GM19035 (cell line): ENCODE data around the gene ALPP.
"Not testable (repeated sequence)": the region's sequence is repeated elsewhere in the genome, so short reads cannot be mapped to it uniquely, and the experiment has no call there.

Experiments used
- ATAC-seq: cut with Tn5 transposase; IDR thresholded peaks from one replicate; pipeline ENCODE4 v1.9.1; 2021; ENCODE audit not compliant: unreplicated experiment

The ALPP gene

DNA sequence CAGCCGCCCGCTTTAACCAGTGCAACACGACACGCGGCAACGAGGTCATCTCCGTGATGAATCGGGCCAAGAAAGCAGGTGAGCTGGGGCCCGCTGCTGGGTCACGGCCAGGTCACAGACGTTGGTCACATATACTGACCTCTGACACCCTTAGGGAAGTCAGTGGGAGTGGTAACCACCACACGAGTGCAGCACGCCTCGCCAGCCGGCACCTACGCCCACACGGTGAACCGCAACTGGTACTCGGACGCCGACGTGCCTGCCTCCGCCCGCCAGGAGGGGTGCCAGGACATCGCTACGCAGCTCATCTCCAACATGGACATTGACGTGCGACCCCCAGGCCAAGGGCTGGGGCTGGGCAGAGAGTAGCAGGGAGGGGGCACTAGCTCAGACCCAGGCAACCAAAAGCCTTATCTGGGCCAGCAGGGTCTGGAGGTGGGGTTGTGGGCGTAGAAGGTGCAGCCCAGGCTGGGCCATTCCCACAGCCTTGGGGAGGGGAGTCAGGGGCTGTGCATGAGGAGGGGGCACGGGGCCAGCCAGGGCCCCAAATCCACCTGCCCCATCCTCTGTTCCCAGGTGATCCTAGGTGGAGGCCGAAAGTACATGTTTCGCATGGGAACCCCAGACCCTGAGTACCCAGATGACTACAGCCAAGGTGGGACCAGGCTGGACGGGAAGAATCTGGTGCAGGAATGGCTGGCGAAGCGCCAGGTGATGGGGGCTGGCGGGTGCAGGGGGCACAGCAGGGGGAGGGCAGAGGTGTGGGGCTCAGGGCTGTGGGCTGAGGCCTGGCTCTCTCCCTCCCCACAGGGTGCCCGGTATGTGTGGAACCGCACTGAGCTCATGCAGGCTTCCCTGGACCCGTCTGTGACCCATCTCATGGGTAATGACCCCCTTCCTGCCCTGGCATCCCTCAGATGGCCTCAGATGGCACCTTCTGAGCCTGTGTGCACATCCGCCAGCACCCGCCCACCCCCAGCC lies 1.3 kb downstream of the ALPP start:
- not testable (repeated sequence) for ATAC-seq

DNA sequence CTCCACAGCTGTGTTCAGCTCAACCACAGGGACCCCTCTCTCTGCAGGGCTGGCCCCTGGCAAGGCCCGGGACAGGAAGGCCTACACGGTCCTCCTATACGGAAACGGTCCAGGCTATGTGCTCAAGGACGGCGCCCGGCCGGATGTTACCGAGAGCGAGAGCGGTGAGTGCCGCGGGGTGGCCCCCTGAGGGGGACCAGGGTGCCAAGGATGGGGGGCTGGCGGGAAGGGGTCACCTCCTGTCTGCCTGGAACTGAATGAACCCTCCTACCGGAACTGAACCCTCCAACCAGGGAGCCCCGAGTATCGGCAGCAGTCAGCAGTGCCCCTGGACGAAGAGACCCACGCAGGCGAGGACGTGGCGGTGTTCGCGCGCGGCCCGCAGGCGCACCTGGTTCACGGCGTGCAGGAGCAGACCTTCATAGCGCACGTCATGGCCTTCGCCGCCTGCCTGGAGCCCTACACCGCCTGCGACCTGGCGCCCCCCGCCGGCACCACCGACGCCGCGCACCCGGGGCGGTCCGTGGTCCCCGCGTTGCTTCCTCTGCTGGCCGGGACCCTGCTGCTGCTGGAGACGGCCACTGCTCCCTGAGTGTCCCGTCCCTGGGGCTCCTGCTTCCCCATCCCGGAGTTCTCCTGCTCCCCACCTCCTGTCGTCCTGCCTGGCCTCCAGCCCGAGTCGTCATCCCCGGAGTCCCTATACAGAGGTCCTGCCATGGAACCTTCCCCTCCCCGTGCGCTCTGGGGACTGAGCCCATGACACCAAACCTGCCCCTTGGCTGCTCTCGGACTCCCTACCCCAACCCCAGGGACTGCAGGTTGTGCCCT lies 2.9 kb downstream of the ALPP start:
- not testable (repeated sequence) for ATAC-seq

DNA sequence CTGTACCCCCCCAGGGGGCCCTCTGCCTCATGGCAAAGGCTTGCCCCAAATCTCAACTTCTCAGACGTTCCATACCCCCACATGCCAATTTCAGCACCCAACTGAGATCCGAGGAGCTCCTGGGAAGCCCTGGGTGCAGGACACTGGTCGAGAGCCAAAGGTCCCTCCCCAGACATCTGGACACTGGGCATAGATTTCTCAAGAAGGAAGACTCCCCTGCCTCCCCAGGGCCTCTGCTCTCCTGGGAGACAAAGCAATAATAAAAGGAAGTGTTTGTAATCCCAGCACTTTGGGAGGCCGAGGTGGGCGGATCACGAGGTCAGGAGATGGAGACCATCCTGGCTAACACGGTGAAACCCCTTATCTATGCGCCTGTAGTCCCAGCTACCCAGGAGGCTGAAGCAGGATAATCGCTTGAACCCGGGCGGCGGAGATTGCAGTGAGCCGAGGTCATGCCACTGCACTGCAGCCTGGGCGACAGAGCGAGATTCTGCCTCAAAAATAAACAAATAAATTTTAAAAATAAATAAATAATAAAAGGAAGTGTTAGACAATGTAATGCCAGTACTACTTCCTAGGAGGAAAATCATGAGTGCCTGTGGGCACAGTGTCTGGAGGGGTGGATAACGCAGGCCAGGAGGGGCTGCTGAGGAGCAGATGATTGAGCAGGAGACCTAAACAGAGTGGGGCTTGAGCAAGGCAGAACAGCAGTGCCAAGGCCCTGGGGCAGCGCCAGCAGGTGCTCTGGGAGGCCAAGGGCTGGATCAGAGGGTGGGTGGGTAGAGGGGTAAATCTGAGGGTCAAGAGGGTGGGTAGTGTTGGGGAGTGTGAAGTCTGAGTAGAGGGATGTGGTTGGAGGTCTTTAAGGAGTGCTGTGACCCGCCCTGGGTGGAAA lies 4.0 kb downstream of the ALPP start:
- ATAC-seq, result no peak

- no peak for ATAC-seq
Observed at GRCh38 chr2:232384466-232384865, 5.9 kb downstream of the ALPP start.

DNA sequence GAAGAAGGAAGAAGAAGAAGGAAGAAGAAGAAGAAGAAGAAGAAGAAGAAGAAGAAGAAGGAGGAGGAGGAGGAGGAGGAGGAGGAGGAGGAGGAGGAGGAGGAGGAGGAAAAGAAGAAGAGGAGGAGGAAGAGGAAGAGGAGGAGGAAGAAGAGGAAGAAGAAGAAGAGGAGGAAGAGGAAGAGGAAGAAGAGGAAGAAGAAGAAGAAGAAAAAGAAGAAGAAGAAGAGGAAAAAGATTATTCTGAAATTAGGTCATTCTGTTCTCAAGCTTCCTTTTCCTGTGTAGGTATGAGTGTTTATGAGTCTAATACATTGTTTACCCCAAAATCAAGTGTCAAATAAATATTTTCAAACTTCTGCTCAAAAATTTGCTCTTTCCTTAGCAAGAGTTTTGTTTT lies 6.5 kb downstream of the ALPP start:
- ATAC-seq, result not testable (repeated sequence)

DNA sequence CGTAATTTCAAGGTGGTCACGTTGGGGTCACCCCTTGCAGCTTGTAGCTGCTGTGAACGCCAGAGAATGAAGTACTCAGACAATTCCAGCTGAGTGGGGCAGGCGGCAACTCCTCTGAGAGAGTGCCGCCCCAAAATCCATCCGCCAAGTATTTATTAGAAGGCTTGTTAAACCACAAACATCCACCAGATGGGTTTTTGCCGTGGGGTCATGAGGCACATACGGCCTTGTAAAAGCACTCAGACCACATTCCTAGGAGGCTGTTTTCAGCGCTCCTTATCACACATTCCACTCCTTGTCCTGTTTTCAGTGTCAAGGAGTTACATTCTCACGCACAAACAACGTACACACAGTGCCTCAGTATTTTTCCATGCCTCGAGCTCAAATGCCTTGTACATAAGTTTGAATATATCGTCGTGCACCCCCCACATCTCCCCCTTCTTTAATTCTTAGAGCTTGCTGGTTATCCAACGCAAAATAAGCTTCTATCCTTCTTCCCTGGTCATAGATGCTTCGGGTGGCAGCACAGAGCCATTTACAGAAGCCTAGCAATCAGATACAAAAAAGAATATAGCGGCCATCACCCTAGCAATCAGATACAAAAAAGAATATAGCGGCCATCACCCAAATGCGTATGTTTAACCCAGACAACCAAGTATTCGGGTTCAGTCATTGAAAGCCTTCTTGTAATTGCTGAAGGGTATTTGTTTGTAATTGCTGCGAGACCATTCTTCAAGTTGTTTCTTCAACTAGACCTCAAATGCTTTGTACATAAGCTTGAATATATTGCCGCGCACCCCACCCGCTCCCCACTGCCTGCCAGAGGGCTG lies 7.3 kb downstream of the ALPP start:
- ATAC-seq, result no peak

GRCh38 chr2:232386490-232386739 lies 7.9 kb downstream of the ALPP start:
- no peak for ATAC-seq

GRCh38 chr2:232386740-232387450 lies 8.3 kb downstream of the ALPP start:
- no peak for ATAC-seq

DNA sequence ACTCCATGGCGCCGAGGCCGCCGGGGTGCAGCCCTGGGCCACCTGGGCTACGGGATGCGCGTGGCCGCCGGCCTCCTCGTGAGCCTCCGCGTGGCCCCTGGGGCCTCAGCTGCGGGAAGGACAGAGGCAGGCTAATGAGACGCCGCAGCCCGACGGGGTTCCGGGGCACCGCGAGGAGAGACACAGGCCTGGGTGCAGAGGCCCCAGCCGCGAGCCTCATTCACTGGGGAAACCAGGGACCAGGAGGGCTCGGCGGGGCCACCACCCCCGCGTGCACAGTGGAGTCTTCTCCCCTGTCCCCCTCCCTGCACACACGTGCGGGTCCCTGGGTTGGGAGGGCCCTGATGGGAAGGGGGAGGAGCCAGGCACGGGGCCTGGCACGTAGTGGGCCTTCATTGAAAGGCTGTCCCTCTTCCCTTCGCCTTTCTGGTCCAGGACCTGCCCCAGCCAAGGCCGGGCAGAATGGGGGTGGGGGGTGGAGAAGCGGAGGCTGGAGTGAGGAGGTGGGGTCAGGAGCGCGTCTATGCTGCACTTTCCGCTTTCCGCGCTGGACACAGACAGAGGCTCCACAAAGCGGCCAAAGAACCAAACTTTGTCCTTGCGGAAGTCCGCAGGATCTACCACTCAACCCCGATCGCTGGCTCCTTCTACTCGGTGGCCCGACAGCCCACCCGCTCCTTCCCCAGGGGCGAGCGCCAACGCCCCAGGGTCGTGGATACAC lies 9.1 kb downstream of the ALPP start:
- ATAC-seq, result no peak

- no peak for ATAC-seq
Observed at GRCh38 chr2:232388324-232388891, 9.9 kb downstream of the ALPP start.

GRCh38 chr2:232389327-232389726 lies 10.8 kb downstream of the ALPP start:
- ATAC-seq, result no peak

DNA sequence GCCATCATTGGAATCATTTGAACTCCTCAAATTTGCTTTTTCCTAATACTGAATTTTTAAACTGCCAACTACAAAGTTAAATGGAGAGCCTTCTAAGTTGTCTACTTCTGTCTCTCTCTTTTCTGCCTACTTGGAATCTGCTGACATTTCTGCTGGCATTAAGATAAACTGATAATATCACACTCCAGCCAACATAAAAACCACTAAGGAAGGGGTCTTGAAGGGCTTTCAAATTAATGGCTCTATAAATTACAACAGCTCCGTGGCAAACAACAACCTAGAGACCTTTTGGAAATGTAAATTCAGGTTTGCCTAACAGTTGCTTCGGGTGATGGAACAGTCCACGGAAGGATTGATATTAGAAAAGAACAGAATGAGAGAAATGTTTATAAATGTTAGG lies 12.1 kb downstream of the ALPP start:
- no peak for ATAC-seq

DNA sequence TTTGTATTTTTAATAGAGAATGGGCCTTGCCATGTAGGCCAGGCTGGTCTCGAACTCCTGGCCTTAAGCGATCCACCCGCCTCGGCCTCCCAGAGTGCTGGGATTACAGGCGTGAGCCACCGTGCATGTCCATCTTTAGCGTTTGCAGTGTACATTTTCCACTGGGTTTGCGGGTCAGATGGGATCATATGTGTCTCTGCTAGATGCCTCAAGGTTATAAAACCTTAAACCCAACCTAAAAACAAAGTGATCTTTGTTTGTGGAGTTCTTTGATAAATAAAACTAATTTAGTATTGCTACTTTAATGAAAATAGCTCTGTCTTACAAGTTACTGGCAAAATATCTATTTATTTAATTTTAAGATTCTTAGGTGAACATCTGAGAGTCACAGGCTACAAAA lies 15.0 kb downstream of the ALPP start:
- ATAC-seq, result no peak

- not testable (repeated sequence) for ATAC-seq
Observed at GRCh38 chr2:232394431-232394830, 15.9 kb downstream of the ALPP start.

GRCh38 chr2:232395586-232395985 lies 17.0 kb downstream of the ALPP start:
- ATAC-seq, result no peak

DNA sequence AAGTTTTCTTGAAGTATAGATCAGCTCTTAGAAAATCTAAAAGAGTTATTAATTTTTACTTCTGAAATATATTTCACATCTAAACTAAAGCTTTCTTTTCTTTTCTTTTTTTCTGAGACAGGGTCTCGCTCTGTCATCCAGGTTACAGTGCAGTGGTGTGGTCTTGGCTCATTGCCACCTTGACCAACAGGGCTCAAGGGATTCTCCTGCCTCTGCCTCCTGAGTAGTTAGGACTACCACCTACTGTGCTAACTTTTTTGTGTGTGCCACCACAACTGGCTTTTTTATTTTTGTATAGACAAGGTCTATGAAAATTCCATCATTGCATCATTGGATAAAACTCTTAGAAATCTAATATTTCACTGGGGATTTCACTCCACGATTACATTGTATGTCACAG lies 18.1 kb downstream of the ALPP start:
- no peak for ATAC-seq

DNA sequence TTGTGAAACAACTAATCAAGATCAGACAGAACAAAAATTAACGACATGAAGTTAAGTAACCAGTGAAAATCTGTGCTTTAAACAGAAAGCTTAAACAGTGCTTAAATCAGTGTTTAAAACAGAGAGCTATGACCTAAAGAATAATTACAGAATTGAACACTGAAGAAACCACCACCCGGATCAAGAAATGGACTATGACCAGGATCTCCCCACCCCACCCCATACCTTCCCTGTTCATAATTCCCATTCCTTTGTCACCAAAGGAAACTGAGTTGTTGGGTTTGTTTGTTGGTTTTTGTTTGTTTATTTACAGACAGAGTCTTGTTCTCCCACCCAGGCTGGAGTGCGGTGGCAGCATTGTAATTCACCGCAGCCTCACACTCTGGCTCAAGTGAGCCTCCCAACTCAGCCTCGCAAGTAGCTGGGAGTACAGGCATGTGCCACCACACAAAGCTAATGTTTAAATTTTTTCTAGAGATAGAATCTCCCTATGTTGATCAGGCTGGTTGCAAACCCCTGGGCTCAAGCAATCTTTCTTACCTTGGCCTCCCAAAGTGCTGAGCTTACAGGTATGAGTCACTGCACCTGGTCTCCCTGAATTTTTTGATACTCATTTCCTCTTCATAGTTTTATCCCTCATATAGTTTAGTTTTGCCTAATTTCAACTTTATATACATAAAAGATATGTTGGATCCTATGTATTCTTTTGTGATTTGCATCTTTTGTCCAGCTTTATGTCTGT lies 19.9 kb downstream of the ALPP start:
- no peak for ATAC-seq
